GM19035 (cell line): ENCODE measurements around the gene EFCAB11.
"Not testable (repeated sequence)": the region's sequence is repeated elsewhere in the genome, so short reads cannot be mapped to it uniquely, and the experiment has no call there.

Experiments
- ATAC-seq: cut with Tn5 transposase; IDR thresholded peaks from one replicate; pipeline ENCODE4 v1.9.1; 2021; ENCODE audit not compliant: unreplicated experiment

Gene EFCAB11

DNA sequence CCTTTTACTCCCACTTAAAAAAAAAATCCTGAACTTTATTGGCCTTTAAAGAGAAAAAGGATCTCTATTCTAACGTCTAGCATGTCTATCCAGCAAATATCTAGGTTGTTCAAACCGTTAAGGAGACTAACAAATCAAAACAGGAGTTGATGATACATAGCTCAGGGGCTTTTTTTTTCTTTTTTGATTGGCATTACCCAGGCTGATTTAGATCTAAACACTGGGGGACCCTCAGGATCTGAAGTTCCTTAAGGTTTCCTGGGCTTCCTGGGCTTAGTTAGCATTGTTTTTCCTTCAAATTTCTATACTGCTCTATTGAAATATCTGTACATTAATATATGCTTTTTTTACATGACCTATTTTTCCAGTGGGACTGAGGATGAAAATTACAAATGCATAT is 42.3 kb downstream of the EFCAB11 start:
- no peak for ATAC-seq

DNA sequence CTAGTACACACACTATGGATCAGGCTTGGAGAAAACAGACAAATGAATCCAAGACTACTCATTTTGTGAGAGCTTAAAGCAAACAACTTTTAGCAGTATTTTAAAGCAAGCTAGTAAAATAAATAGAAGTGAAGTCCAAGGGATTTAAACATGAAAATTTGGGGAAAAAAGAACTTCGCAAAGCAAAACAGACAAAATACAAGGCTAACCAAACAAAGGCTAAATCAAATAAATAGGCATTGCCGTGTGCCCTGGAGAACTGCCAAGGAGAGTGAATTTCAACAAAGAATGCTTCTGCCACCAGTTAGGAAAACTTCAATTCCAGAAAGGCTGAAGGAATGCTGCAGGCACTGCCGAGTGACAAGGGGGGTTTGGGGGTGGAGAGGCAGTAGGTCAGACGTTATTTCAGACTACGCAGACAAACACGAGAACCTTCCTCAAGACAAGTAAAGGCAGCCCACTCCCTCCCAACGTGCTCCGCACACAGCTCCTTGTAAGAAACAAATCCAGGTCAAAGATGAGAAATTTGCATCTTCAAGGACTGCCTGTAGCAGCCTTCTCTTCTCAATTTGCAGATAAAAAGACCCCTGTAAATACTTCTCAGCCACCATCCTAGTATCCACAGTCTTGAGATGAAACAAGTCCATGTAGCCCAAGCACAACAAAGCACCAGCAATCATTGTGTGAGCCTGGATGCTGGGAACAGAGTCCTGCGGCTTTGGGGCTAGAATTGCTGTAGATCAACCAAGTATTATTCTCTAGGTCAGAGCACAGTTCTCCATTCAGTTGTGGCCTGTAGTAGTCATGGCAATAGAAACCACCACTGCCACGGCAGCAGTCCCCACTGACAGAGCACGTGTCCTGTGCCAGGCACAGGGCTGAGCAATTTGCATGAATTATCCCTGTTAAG is 43.3 kb downstream of the EFCAB11 start:
- no peak for ATAC-seq

DNA sequence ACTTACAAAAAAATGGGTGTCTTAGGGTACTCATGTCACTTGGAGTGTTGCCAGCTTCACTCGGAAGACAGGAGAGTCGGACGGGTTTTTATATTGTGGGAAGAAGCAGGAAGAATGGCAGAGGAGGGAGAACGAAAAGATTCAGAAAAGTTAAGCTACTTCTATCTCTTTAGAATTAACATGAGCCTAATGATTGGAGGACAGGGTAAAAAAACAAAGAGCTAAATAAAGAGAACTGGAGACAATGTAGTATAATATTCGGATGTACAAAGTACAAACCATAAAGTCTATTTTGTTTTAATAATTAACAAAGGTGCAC is 43.9 kb downstream of the EFCAB11 start:
- ATAC-seq: no peak

DNA sequence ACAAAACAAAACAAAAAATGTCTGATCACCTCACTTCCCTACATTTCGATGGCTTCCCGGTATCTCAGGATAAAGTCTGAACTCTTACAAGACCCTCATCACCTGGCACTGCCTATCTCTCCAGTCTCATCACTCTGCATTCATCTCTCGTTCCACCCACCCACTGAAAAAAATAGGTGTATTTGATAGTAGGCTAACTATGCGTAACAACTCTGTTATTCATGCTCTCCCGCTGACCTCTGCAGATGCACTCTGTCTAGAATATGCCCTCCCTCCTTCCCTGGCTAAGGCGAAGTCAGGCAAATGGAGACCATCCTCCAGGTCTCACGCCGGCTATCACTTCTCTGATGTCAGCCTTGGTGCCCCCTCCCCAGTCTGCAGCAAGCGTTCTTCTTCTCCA is 44.9 kb downstream of the EFCAB11 start:
- ATAC-seq: no peak

DNA sequence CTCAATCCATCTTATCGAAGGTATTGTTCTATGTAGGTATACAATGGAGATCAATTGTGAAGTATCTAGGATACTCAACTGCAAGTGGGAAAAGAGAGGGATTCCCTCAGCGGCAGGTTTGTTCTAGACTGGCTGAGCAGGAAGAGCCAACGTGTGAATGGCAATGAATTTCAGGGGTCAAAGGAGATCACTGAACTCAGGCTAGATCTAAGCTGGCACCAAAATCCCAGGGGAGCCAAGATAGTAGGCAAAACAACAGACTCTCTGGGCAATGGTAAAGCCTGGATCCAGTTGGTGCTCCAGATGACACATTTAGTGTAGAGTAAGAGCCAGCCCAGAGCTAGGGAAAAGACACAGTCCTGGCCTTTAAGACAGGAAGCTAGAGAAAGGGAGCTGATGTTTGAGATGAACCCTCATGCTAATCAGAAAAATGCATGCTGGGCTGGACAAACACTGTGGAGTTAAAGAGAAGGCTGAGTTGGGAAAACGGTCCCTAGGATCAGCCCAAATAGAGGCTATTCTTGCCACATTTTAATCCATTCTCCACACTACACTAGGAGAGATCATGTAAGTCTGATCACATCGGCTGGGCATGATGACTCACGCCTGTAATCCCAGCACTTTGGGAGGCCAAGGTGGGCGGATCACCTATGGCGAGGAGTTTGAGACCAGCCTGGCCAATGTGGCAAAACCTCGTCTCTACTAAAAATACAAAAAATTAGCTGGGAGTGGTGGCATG is 45.6 kb downstream of the EFCAB11 start:
- ATAC-seq: no peak

DNA sequence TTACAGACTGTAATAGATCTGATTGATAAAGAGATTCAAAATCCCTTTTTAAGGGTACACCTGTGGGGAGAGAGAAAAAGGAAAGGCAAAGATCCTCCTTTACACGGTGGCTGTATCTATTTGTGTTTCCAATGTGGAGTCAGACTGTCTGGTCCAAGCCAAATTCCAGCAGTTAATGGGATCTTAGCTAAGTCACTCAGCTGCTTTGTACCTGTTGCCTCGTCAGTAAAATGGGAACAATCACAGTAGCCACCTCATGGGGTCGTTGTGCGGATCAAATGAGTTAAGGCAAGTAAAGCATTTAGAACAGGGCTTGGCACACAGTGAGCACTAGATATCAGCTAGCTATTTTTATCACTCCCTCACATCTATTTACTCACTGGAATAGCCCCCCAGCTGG is 46.9 kb downstream of the EFCAB11 start:
- ATAC-seq: no peak

DNA sequence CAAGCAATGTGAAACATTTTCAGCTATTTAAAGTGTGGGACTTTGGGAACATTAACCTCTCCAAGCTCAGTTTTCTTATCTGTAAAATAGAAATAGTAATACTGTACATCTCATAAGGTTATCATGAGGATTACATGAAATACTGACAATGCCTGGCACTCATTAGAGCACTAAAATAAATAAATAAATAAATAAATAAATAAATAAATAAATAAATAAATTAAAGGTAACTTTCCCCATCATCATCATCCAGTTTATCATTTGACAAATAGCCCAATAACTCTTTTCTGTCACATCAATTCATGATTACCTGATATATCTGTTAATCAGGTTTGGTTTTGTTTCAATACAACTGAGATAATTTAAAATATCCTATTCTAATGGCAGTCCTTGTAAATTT is 48.5 kb downstream of the EFCAB11 start:
- ATAC-seq: no peak

DNA sequence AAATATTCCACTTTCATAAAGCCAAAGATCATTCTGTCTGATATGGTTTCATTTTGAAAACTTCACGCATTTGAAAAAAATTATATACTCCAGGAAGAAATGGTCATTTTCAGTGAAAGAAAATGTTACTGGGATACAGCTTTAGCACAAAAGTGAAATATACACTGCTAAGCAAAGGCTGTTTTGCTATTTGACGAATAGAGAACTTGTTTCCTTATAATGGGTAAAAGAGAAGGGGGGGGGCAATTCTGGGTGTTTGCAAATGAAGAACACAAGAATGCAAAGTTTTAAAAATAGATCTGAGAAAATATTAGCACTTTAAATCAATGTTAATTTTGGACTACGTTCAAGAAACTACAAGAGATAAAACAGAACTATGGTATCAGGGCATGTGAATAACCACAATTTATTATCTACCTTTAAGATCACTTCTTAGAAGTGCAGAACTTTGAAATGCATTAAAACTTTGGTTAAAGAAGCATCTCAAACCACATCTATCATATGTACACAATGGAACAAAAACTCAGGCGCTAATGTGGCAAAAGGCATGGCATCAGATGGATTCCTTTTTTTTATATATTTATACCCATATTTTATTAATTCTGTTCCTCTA is 51.1 kb downstream of the EFCAB11 start:
- no peak for ATAC-seq

DNA sequence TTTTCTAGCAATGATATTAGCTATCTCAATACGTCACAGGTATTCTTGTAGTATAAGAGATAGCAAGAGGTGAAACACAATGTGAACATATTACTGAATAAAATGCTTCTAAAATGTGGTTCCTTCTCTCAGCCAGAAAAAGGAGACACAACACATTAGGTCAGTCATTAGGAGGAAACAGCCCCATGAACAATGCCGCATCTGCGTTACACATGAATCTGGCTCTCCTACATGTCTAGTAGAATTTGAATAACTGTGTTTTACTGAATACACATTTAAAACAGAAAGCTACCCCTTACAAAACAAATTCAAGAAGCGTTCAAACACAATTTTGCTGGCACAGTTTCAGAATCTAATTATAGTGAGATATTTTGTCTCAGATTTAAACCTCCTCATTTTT is 51.6 kb downstream of the EFCAB11 start:
- ATAC-seq: no peak

DNA sequence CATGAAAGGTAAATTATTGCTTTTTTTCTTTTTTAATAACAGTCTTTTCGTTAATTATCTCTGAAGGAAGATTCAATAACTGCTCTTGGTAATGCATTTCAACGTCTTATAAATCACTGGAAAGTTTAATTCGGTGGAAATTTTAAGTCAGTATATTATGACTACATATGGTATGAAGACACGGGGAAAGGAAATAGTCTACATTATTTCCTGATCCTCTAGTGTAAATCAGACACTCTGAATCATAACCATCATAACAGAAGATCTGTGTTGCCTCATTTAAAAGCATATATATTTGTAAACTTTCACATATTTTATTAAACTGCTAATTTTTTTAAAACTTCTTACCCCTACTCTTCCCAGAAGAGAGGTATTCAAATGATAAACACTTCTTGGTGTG is 53.7 kb downstream of the EFCAB11 start:
- ATAC-seq: no peak

DNA sequence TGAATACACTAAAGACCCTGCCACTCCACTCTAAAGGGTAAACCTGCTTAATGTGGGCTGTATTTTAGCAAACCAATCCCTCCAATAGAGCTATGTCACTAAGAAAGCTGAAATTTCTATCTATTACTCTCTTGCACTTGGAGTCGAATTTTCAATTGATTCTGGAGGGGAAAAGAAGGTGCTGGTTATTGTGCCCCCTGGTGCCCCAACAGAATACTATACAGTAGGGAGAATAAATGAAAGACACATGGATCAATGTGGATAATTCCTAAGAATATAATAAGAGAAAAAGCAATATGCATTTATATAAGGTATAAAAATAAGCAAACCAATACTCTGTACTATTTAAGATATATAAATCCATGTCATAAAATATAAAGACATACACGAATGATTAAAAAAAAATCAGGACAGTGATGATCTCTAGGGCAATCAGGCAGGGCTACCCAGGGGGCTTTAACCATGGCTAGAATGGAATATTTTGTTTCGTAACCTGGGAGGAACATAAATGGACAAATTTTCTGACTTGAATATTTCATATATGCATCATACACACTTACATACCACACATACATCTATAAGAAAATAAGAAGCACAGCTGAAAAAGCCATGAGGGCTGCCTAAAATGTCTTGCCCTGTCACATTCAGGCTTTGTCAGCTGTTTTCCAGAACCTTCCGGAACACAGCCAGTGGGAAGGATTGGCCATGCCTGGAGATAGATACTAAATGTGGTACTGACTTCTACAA is 54.4 kb downstream of the EFCAB11 start:
- no peak for ATAC-seq

DNA sequence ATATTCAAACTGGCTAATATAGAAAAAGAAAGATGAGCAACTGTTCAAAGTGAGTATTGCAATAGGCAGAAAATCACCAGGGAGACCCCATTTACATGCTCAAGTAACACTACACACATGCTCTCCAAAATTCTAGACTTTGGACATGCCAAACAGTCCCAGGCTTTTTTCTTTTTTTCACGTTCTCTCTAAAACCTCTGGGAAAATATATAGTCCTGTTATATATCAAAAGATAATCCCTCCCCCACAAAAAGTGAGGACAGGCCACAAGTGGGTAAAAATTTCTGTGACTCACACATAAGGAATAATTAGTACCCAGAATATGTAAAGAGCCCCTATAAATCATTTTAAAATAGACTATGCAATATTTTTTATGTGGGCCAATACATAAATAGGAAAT is 55.2 kb downstream of the EFCAB11 start:
- ATAC-seq: no peak

DNA sequence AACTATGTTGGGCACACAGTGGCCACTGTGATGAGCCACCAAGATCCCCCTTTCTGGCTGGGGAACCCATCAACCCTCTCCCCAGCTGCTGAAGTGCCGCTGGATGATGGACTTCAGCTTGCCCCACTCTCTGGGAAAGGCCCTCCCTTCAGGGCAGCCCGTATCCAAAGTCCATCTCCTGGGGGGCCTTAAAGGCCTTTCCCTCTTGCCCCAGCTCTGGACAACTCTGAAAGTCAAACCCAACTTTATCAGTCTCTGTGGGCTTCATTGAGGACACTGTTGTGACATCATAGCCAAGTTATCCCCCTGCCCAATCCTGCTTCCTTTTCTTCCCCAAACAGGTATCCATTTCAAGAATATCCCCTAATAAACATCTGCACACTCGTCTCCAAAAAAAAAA is 61.1 kb downstream of the EFCAB11 start:
- ATAC-seq: not testable (repeated sequence)

DNA sequence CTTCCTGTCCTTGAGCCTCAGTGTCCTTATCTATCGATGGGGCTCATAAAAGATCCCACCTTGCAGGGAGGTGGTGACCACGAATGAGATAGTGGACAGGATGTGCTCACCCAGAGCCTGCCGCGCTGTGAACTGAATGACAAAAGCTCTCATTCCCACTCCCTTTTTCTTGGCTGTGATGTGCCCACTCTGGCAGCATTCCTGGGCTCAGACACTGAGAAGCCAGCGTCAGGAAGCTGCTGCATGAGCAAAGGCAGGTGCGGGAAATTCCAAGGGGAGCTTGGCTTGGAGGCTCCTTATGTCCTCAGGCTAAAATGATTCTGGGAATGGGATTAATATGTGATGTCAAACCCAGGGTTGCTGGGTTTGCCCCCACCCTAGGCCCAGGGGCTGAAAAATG is 61.6 kb downstream of the EFCAB11 start:
- no peak for ATAC-seq

DNA sequence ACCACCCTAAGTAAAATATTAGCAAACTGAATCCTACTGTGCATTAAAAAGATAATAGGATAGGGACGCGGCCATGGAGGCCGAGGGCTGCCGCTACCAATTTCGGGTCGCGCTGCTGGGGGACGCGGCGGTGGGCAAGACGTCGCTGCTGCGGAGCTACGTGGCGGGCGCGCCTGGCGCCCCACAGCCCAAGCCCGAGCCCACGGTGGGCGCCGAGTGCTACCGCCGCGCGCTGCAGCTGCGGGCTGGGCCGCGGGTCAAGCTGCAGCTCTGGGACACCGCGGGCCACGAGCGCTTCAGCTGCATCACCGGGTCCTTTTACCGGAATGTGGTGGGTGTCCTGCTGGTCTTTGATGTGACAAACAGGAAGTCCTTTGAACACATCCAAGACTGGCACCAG is 62.8 kb downstream of the EFCAB11 start:
- not testable (repeated sequence) for ATAC-seq

DNA sequence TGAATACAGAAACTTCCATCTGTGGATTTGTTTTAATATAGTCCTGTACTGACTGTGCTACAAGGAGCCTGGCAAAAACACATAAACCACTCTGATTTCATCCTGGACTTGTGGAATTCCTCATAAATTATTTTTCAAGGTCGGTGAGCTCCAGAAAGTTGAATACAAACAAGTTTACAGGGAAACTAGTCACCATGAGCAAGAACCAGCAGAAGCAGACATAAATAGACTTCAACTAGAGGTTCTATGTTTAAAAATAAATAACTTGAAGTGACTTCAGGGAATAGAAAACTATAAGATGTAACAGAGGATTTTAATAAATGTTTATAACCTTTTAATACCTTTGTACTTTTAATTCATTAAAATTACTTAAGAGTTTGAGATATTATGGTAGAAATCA is 63.5 kb downstream of the EFCAB11 start:
- no peak for ATAC-seq

DNA sequence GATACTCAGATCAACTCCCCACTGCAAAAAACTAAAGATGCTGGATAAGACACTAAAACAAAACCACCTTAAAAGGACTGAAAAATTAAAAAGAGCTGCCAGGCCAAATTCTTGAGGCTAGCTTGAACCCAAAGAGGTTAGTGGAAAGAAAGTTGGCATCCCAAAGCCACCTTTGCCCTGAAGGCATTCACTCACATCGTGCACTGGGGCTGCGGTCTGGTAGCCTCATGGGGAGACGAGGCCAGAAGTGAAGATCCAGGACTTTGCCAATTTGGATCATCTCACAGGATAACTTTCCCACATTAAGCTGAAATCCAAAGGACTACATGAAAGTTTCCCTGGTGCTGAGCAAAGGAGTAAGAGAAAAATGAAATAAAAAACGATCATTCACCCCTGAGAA is 63.9 kb downstream of the EFCAB11 start:
- no peak for ATAC-seq

DNA sequence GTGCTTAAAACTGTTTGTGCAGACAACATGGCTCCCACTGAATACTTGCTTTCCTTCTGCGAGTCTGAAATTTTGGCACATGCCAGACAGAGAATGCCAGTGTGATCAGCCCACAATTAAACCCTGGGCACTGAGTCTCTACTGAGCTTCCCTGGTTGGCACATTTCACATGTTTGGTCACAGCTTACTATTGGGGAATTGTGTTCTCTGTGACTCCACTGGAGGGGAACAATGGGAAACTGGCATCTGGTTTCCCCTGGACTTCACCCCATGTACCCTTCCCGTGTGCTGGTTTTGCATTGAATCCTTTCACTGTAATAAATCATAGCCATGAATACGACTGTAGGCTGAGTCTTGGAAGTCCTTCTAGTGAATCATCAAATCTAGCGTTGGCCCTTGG is 64.9 kb downstream of the EFCAB11 start:
- ATAC-seq: no peak

DNA sequence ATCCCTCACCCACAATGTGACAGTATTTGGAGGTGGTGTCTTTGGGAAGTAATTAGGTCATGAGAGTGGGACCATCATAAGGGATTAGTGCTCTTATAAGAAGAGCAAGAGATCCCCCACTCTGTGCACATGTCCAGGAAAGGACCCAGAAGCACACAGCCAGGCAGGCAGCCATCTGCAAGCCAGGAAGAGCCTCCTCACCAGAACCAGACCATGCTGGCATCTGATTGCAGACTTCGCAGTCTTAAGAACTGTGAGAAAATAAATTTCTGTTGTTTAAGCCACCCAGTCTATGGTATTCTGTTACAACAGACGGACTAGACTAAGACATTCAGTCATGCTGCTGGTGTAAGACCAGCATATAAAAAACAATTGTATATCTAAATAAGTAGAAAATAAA is 69.8 kb downstream of the EFCAB11 start:
- no peak for ATAC-seq

DNA sequence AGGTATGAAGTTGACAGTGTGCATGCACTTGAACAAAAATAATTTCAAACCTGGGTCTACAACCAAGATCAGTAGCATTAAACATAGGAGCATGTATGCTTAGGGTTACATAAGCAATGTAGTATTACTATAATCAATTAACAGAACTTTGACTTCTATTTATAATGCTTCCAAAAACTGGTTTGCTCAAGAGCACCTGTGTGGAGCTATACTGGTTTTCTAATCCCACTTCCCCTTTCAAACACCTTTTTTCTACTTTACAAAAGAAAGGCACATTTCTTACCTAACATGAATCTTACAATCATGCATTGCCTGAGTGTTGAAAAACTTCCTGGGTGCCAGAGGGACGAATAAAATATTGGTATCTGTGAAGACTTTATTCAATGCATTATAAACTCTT is 72.7 kb downstream of the EFCAB11 start:
- ATAC-seq: no peak

DNA sequence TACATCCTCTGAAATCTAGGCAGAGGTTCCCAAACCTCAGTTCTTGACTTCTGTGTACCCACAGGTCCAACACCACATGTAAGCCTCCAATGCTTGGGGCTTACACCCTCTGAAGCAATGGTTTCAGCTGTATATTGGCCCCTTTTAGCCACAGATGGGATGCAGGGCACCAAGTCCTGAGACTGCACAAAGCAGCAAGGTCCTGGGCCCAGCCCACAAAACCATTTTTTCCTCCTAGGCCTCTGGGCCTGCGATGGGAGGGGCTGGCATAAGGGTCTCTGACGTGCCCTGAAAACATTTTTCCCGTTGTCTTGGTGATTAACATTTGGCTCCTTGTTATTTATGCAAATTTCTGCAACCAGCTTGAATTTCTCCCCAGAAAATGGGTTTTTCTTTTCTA is 80.4 kb downstream of the EFCAB11 start:
- ATAC-seq: not testable (repeated sequence)
